Brain microvascular endothelial cell (primary cell): ENCODE measurements around the gene CDH13.
A peak's percentile ranks its signal among the peaks of the same experiment; 100 is the strongest.

ENCODE experiments used
- DNase-seq: peaks from one replicate; pipeline ENCODE4 v3.0.0-alpha.2; 2020
- H3K27ac ChIP-seq: fragments of 250-450 bp; sonication (Bioruptor Pico); 2 replicates; pipeline ENCODE4 v1.5.1; 2020; ENCODE audit warnings: mild to moderate bottlenecking, moderate library complexity
- H3K27me3 ChIP-seq: fragments of 250-450 bp; sonication (Bioruptor Pico); replicated peaks from 2 replicates; pipeline ENCODE4 v1.5.1; 2020; ENCODE audit warnings: mild to moderate bottlenecking
- H3K36me3 ChIP-seq: fragments of 250-450 bp; sonication (Bioruptor Pico); replicated peaks from 2 replicates; pipeline ENCODE4 v1.5.1; 2020; ENCODE audit warnings: mild to moderate bottlenecking
- H3K4me3 ChIP-seq: 2 replicates; pipeline ENCODE4 v1.5.1; 2011; ENCODE audit warnings: low read depth, mild to moderate bottlenecking, control low read depth, low read length, moderate library complexity
- CTCF ChIP-seq: IDR thresholded peaks from 2 replicates; pipeline ENCODE4 v1.5.1; 2011; ENCODE audit warnings: low read depth, mild to moderate bottlenecking, moderate library complexity, low read length, control low read depth, inconsistent platforms; ENCODE audit errors: missing control alignments
- in situ Hi-C: cut with HindIII; loops from 2 replicates; pipeline ENCODE4 v1.10.0; 2017; ENCODE audit warnings: low sequenced_read_pairs, low pct_ligation_motif_present

The CDH13 gene

GRCh38 chr16:83083361-83083760 lies 456.6 kb downstream of the CDH13 start:
- no peak overlapping the region for H3K27ac ChIP-seq
- no peak for TF ChIP-seq CTCF
- H3K27me3 ChIP-seq = no peaks in the 10 kb centered on the region
- H3K36me3 ChIP-seq = no peaks in the 10 kb centered on the region
- in situ Hi-C loops = no loop called here
- H3K4me3 ChIP-seq = no peak overlapping the region
- DNase-seq = no peak

GRCh38 chr16:83085660-83086059 lies 458.9 kb downstream of the CDH13 start:
- no peak for DNase-seq
- in situ Hi-C loops = no loop called here
- no peak for TF ChIP-seq CTCF
- Histone ChIP-seq H3K27me3 (no peaks in the 10 kb centered on the region), H3K36me3 (no peaks in the 10 kb centered on the region), H3K4me3 (no peak overlapping the region), H3K27ac (no peak overlapping the region)

GRCh38 chr16:83095941-83096692 lies 469.3 kb downstream of the CDH13 start:
- no peaks in the 10 kb centered on the region for H3K27me3 ChIP-seq
- H3K36me3 ChIP-seq = no peaks in the 10 kb centered on the region
- H3K27ac ChIP-seq = no peak overlapping the region
- H3K4me3 ChIP-seq = no peak overlapping the region
- peak; percentile 40 for DNase-seq
- in situ Hi-C loops = no loop called here
- no peak for TF ChIP-seq CTCF

- Histone ChIP-seq H3K27ac (no peak overlapping the region), H3K27me3 (no peaks in the 10 kb centered on the region), H3K36me3 (no peaks in the 10 kb centered on the region), H3K4me3 (no peak overlapping the region)
- in situ Hi-C loops = no loop called here
- DNase-seq = no peak
- TF ChIP-seq CTCF = no peak
Observed at GRCh38 chr16:83098536-83098935, 471.8 kb downstream of the CDH13 start.

GRCh38 chr16:83100679-83101078 lies 473.9 kb downstream of the CDH13 start:
- in situ Hi-C loops = no loop called here
- H3K27ac ChIP-seq = no peak overlapping the region
- no peaks in the 10 kb centered on the region for H3K36me3 ChIP-seq
- no peak for TF ChIP-seq CTCF
- H3K4me3 ChIP-seq = no peak overlapping the region
- H3K27me3 ChIP-seq = no peaks in the 10 kb centered on the region
- no peak for DNase-seq

- no peak for TF ChIP-seq CTCF
- H3K27ac ChIP-seq = no peak overlapping the region
- DNase-seq = no peak
- no peaks in the 10 kb centered on the region for H3K27me3 ChIP-seq
- H3K36me3 ChIP-seq = no peaks in the 10 kb centered on the region
- in situ Hi-C loops = no loop called here
- no peak overlapping the region for H3K4me3 ChIP-seq
Observed at GRCh38 chr16:83102336-83102735, 475.6 kb downstream of the CDH13 start.
